Medulla oblongata (tissue), 1 donor: ENCODE results near the gene RASSF5.

Experiments used
- DNase-seq: peaks from one replicate; pipeline ENCODE4 v3.0.0-alpha.2; 2015; ENCODE audit errors: extremely low spot score

The RASSF5 gene, protein sequence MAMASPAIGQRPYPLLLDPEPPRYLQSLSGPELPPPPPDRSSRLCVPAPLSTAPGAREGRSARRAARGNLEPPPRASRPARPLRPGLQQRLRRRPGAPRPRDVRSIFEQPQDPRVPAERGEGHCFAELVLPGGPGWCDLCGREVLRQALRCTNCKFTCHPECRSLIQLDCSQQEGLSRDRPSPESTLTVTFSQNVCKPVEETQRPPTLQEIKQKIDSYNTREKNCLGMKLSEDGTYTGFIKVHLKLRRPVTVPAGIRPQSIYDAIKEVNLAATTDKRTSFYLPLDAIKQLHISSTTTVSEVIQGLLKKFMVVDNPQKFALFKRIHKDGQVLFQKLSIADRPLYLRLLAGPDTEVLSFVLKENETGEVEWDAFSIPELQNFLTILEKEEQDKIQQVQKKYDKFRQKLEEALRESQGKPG

DNA sequence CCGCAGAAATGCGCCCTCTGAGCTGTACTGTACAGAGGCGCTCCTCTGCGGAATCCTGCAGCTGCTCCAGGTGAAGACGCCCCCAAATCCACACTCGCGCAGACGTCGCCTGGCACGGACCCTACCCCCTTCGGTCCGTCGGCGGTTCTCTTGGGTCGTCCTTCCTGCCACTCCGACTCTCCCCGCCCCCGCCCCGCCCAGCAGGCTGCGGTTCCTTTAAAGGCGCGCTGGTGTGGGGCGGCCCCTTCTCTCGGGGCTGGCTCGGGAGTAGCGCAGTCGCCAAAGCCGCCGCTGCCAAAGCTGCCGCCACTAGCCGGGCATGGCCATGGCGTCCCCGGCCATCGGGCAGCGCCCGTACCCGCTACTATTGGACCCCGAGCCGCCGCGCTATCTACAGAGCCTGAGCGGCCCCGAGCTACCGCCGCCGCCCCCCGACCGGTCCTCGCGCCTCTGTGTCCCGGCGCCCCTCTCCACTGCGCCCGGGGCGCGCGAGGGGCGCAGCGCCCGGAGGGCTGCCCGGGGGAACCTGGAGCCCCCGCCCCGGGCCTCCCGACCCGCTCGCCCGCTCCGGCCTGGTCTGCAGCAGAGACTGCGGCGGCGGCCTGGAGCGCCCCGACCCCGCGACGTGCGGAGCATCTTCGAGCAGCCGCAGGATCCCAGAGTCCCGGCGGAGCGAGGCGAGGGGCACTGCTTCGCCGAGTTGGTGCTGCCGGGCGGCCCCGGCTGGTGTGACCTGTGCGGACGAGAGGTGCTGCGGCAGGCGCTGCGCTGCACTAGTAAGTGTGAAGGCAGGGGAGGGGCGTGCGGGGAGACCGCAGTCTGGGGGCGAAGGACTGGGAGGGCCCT is at the start of gene RASSF5:
Gene RASSF5 (plus strand): TSS at position 248 of the 846 bp plus-strand sequence. CDS start 72 bp downstream, at position 320.
- peak; percentile 53 for DNase-seq

DNA sequence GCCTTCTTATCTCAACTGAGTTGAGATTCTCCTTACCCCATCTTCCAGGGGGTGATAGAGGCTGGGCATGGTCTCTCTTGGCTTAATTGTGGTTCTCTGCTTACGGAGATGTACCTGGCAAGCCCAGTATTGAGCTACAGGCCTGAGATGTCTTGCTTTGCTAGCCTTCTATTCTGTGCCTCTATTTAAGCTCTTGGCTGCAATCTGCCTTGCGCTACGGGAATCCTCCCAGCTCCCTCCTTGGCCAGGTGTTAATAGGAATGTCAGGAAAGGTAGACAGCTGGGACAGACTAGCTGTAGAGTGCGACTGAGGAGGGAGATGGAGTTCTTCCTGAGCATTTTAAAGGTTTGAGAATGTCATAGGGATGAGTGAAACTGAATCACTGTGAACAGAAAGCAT is 47.6 kb upstream of the RASSF5 start:
- no peak for DNase-seq

- DNase-seq: no peak
Observed at GRCh38 chr1:206460836-206461426, 46.4 kb upstream of the RASSF5 start.

DNA sequence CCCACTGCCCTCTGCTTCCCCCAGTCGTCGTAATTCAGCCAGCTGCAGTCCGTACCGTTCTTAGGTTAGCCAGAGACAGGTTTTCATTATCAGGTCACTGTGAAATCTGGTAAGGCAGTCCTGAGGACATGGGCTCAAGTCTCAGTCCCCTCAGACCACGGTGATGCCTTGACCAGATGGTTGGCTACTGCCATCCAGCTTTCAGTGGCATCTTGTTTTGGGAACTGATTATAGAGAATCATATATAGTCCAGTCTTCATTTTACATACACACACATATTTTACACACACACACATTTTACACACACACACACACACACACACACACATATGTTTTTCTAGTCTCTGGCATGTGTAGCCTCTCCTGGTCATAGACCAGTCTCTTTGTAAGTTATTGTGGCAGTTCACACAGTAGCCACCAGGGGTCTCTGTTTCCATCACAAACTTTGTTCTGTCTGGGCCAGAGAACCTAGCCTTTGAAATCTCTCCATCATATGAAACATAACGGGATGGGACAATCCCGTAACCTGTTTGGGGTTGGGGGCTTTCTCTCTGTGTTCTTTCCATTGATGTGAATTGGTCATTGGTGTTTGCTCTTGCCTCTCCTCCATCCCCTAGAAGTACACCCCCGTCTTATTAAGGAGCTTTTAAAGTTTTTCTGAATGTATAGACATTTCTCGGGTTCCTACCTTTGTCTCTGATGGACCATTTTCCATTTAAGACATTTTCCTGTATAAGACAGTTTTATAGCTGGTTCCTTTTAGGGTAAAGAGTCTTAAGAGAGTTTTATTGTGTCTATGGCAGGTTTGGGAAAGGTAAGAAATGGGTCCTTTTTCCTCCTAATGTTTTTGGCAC is 45.5 kb upstream of the RASSF5 start:
- peak; percentile 84 for DNase-seq

- DNase-seq: no peak
Observed at GRCh38 chr1:206463137-206463536, 44.2 kb upstream of the RASSF5 start.

DNA sequence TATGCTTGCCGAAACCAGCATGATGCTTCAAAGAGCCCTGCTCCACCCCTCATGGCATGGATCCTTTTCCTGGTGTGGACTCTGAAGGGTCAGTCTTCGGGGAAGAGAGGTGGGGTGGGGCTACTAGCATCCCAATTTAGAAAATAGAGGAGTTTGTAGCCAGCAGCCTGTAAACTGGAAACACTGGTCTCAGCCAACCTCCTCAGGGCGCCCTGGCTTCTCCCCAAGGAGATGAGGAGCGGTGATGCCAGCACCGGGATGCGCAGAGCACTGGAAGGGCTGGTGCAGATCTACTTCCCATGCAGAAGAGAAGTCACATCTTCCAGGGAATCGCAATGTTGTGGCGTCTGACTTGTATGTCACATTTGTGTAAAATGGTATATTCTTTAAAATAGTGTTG is 43.4 kb upstream of the RASSF5 start:
- no peak for DNase-seq

GRCh38 chr1:206464456-206464964 is 42.8 kb upstream of the RASSF5 start:
- peak; percentile 71 for DNase-seq

GRCh38 chr1:206465951-206466350 is 41.4 kb upstream of the RASSF5 start:
- DNase-seq: no peak

DNA sequence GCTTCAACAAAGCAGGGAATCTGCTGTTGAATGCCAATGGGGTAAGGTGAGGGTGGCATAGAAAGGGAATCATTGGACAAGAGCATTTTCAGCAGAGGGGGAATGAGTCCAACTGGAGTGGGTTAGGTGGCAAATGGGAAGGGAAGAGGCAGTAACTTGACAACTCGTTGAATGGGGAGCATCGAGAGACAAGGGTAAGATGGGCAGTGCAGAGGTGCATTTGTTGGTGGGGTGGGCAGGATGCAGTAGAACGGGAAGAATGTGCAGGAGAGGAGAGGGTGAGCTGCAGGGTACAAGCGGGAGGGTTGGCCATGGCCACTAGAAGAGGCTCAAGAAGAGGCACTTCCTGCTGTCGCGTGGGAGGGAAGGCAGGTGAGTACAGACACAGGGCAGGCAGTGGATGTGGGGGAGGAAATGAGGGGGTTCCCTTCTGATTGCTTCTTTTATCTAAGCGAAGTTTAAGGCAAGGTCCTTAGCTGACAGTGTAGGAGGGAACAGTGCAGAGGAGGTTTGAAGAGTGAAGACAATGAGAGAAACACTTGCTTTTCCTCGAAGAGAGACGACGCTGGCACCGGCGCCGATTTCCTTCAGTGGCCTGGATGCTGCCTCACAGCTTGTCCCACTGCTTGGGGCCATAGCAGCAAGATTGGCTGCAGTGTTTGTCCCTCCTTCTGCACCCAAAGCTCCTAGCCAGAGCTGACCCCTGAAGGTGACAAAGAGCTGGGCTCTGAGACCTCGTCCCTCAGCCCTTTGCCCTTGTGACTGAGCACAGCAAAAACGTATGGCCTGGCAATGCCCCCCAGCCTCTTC is 40.3 kb upstream of the RASSF5 start:
- DNase-seq: no peak

- DNase-seq: peak; percentile 78
Observed at GRCh38 chr1:206467915-206468314, 39.4 kb upstream of the RASSF5 start.

- DNase-seq: no peak
Observed at GRCh38 chr1:206468571-206468970, 38.8 kb upstream of the RASSF5 start.

DNA sequence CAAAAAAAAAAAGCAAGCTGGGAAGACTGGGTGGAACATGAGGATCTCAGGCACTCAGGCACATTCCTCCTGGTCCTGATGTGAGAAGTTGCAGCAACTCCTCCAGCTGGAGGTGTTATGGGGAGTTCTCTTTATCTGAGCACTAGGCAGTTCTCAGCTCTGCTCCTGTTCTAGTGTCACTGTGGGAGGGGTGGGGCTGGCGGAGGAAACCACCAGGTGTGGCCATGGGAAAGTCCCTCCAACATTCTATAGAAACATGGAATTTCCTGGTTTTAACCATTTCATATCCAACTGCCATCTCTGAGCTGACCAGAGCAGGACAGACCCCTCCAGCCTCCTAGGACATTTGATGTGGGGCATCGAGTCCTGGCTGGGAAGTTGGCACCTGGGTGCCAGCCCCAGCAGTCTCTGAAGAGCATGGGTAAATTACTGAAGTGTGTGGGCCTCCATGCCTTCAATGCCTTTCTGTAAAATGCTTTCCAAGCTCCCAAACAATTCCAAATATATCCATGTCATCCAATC is 37.9 kb upstream of the RASSF5 start:
- DNase-seq: no peak

GRCh38 chr1:206469933-206470691 is 37.2 kb upstream of the RASSF5 start, which contains the start of gene IKBKE:
IKBKE (plus strand) TSS chr1:206470476; CDS start chr1:206473228, 2,752 bp downstream.
- peak; percentile 80 for DNase-seq

DNA sequence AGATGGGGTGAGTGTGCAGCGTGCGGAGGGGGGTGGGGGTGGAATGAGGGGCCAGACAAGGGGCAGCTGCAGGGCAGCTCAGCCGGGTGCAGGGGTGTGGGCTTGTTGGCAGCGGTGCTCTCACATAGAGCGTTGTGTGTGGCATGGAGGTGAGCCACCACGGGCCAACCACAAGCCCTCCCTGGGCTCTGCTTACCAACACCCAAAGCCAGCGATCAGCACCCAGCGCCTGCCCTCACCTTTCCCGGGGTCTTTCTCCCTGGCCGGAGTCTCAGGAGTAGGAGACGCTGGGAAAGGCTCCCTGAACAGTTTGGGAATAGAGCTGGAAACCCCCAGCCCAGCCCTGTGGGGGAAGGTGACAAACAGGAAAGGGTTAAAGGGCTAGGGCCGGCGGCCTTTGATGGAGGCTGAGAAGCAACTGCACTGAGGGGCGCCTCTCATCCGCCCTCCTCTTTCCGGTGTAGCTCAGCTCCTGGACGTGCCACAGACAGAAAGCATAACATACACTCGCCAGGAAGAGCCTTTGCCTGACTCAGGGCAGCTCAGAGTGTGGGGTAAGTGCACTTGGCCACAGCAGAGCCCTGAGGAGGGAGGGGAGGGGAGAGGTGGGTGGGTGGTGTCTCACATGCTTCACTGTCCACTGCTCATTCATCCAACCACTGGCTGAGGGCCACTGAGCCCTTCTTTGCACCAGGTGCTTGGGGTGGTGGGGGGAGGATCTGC is 36.5 kb upstream of the RASSF5 start:
- no peak for DNase-seq

- DNase-seq: no peak
Observed at GRCh38 chr1:206471415-206471801, 35.9 kb upstream of the RASSF5 start.

DNA sequence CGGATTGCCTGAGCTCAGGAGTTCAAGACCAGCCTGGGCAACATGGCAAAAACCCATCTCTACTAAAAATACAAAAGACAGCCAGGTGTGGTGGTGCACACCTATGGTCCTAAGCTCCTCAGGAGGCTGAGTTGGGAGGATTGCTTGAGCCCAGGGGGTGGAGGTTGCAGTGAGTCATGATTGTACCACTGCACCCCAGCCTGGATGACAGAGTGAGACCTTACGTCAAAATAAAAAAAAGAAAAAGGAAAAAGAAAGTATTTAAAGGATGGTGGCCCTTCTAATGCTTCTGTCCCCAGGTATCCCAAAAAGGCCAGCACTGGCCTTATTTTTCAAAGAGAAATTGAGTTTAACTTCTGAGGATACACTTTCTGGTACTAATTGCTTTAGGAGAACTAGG is 35.3 kb upstream of the RASSF5 start:
- DNase-seq: no peak

DNA sequence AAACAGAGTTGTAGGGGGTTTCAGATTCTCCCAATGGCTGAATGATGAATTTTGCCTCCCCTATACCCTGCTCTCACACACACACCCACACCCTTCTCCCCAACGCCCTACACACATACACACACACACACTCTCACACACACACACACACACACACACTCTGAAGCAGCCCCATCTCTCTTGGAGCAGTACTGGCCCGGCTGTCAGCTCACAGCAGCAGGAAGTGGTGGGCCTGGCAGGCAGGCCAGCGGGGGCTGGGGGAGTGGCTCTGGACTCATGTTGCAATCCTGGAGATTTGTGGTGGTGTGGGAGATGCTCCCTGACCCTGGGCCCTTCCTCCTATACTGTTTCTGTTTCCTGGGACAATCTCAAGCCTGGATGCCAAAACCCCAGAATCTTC is 34.9 kb upstream of the RASSF5 start:
- no peak for DNase-seq

DNA sequence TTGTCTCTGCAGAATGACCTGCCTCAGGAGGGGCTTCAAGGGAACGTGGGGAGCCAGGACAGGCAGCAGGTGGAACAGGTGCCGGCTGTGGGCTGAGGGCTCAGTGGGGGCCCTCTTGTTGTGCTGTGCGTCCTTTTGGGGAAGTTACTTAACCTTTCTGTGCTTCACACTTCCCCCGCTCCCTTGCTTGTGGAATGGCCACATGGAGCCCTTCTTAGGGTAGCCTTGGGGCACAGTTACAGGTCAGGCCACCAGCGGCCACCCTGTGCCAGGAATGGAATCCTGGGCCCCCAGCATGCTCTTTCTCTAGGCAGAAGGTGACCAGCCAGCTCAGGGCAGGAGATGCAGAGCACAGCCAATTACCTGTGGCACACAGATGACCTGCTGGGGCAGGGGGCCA is 34.4 kb upstream of the RASSF5 start:
- no peak for DNase-seq

- no peak for DNase-seq
Observed at GRCh38 chr1:206476058-206476457, 31.3 kb upstream of the RASSF5 start.
